Activated CD4-positive, alpha-beta T cell treated with anti-CD3 and anti-CD28 coated beads, Interleukin-2, amount 50 U/mL, for 16 hours (primary cell): ENCODE measurements around the gene ZSCAN5A.
"Not testable (repeated sequence)": the region's sequence is repeated elsewhere in the genome, so short reads cannot be mapped to it uniquely, and the experiment has no call there.

Experiments used
- DNase-seq: peaks from one replicate; pipeline ENCODE4 v3.0.0-alpha.2; 2020

ZSCAN5A gene

DNA sequence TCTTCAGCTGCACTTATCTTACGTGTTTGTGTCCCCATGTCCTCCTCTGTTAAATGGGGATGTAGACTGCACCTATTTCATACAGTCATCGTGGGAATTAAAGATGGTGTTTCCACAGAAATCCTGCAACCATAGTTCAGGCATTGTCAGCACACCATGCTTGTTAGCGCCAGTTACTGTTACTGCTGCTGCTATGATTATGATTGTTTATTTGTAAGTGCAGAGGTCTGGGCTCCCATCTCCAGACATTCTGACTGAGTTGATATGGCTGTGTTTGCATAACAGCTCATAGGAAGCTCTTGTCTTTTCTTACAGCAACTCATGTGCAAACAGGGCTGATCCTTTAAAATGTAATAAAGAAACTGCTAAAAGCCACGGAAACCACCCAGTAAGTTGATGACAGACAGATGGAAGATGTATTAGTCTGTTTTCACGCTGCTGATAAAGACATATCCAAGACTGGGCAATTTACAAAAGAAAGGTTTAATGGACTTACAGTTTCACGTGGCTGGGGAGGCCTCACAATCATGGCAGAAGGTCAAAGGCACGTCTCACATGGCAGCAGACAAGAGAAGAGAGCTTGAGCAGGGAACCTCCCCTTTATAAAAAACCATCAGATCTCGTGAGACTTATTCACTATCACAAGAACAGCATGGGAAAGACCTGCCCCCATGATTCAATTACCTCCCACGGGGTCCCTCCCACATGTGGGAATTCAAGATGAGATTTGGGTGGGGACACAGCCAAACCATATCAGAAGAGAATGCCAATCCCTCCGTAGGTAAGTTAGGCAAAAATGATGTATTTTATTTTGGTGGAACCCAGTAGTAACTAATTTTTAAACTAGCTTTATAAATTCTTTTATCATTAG, 1.6 kb downstream of the ZSCAN5A start:
- peak; percentile 34 for DNase-seq

DNA sequence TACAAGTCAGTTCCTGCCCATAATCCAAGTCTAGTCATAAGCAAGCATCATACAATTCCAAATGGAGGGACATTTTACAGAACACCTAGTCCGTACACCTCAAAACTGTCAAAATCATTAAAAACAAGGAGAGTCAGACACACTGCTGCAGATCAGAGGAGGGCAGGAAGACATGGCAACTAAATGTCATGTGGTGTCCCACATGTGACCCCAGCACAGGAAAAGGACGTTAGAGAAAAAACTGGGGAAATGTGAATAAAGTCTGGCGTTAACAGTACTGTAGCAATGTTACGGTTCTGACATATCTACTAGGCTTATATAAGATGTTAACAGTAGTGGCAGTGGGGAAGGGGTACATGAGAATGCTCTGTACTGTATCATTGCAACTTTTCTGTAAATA, 2.3 kb downstream of the ZSCAN5A start:
- DNase-seq: no peak

DNA sequence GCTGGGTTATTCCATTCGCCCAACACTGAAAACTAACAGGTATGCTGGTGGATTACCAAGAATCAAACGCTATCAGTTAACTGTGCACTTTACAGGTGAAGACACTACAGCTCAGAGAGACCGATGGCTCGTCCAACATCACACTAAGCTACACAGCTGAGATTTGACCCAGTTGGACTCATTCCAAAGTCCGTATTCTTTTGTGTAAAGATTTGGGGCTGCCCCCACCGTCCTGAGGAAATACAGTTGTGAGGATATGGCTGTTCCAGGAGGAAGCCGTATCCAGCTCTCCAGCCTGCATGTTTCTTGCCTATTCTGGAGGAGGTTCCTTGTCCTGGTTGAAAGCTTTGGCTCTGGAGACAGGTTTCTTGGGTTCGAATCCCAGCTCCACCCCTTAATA, 4.2 kb downstream of the ZSCAN5A start:
- DNase-seq: no peak

DNA sequence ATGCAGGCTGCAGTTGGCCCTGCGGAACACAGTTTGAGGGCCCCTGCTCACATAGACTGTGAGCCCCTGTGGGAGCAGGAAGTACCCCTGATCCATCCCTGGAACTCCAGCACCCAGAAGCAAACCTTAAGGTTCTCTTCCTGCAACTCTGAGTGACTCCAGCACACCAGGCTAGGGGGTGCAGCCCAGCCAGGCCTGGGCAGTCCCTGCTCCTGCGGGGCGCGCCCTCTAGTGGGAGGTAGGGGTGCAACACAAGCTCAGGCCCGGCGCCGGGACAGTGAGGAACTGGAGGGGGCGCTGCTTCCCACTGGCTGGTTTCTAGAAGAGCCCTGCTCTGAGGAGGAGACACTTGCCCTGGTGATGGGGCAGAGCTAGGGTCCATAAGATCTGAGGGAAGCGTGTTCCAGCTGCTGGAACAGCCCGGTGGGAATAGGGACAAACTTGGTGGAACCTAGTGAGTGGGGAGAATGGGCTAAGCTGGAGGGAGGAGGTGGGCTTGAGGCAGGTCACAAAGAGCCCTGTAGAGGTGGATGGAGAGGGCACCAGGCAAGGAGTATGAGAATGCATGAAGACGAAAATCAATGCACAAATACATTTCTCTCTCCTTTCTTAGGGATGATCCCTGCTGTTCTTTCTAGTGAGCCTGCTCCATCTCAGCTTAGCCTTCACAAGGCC, 5.0 kb downstream of the ZSCAN5A start:
- peak; percentile 41 for DNase-seq

DNA sequence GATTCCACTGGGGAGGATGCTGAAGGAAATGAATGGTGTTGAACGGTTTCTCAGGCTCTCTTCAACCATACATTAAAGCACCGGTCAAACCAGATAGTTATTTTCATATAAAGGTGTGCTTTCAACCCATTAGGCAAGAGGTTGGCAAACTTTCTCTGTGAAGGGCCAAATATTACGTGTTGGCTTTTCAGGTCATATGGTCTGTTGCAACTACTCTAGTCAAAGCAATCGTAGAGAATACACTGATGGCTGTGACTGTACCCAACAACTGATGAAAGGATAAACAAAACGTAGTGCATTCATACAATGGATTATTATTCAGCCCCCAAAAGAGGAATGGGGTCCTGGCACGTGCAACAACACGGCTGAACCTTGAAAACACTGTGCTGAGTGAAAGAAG, 5.8 kb downstream of the ZSCAN5A start:
- DNase-seq: no peak

DNA sequence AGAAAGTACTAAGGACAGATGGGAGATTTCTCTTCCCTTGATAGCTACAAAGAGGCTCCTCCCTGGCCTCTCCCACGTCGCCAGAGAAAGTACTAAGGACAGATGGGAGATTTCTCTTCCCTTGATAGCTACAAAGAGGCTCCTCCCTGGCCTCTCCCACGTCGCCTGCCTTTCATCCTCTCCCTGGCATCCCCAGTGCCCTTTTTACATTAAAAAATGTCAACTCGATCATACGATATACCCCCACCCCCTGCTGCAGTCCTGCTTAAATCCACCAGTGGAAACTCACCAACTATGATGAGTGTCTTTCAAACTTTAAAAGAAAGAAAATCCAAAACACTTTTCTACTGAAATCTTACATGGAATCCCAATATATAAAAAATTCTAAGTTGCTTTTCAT, 7.6 kb downstream of the ZSCAN5A start:
- not testable (repeated sequence) for DNase-seq

DNA sequence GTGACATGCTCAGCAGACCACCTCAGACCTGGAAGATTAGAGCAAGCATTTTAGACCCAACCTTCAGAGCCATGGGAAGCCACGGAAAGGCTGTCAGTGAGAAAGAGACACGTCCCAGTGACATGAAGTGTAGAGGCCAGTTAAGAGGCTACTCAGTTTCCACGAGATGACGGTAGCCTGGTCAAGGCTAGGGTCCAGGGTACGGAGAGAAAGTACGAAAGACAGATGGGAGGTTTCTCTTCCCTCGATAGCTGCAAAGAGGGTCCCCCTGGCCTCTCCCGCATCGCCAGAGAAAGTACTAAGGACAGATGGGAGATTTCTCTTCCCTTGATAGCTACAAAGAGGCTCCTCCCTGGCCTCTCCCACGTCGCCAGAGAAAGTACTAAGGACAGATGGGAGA, 8.6 kb downstream of the ZSCAN5A start:
- no peak for DNase-seq

DNA sequence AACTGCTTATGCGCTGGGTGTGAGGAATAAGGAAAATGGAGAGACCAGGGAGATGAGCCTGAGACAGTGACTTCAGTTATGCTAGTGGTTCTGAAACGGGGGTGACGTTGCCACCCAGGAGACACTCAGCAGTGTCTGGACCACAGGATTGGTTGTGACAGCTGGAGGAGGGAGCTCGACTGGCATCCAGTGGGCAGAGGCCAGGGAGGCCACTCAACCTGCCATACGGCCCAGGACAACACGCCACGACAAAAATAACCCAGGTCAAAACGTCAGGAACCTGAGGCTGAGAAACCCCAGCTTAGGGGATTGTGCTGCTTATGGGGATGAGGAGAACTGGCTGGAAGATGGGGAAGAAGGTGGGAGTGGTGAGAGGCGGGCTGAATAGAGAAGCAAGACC, 10.4 kb downstream of the ZSCAN5A start:
- DNase-seq: no peak

DNA sequence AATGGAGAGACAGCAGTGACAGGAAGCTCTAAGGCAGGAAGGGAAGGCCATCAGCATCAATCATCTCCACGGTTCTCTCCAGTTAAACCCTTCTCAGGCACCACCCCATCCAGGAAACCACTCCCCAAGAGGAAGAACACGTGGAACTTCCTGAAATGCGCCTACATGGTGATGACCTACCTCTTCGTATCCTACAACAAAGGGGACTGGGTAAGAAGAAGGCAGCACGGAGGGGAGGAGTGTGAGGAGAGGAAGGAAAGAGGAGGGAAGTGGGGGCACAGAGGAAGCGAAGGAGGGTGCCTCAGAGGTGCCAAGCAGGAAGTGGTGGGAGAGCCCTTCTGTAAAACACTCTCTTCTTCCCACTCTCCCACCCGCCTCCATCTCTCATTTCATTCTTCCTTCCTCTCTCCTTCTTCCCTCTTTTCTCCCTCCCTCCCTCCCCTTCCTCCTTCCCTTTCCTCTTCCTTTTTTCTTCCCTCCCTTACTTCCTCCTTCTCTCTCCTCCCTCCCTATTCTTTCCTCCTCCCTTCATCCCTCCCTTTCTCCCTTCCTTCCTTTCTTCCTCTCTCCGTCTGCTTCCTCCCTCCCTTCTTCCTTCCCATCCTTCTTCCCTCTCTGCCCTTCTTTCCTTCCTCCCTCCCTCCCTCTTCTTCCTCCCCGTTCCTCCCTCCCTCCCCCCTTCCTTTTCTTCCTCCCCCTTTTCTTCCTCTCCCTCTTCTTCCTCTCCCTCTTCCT, 12.6 kb downstream of the ZSCAN5A start:
- DNase-seq: no peak

DNA sequence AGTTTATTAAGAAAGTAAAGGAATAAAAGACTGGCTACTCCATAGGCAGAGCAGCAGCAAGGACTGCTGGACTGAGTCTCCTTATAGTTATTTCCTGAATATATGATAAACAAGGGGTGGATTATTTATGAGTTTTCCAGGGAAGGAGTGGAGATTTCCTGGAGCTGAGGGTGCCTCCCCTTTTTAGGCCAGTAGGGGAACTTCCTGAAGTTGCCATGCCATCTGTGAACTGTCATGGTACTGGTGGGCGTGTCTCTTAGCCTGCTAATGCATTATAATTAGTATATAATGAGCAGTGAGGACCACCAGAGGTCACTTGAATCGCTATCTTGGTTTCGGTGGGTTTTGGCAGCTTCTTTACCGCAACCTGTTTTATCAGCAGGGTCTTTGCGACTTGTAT, 13.5 kb downstream of the ZSCAN5A start:
- no peak for DNase-seq

DNA sequence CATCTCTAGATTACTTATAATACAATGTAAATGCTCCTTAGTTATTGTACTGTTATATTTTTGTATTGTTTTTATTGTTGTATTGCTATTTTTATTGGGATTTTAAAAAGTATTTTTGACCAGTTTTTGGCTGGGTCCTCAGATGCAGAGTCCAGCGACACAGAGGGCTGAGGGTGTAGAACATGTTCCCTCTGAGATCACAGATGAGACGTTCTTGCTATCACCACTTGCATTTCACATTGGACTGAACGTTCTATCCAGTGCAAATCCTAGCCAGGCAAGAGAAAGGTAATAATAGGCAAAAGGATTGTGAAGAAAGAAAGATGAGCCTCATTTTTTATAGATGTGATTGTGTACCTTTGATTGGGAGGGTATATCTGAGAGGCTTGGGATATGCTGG, 15.0 kb downstream of the ZSCAN5A start:
- no peak for DNase-seq

DNA sequence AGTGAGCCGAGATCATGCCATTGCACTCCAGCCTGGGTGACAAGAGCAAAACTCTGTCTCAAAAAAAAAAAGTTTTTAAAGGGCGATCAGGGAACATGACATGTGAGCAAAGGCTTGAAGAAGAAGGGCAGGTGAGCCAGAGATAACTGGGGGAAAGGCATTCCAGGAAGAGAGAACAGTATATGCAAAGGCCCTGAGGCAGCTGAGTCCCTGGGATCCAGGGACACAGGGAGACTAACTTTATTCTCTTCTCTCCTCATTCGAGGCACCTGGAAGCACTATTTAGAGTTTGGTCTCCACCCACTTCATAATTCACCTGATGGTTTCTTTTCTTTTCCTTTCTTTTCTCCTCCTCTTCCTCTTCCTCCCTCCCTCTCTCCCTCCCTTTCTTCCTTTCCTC, 17.6 kb downstream of the ZSCAN5A start:
- no peak for DNase-seq

DNA sequence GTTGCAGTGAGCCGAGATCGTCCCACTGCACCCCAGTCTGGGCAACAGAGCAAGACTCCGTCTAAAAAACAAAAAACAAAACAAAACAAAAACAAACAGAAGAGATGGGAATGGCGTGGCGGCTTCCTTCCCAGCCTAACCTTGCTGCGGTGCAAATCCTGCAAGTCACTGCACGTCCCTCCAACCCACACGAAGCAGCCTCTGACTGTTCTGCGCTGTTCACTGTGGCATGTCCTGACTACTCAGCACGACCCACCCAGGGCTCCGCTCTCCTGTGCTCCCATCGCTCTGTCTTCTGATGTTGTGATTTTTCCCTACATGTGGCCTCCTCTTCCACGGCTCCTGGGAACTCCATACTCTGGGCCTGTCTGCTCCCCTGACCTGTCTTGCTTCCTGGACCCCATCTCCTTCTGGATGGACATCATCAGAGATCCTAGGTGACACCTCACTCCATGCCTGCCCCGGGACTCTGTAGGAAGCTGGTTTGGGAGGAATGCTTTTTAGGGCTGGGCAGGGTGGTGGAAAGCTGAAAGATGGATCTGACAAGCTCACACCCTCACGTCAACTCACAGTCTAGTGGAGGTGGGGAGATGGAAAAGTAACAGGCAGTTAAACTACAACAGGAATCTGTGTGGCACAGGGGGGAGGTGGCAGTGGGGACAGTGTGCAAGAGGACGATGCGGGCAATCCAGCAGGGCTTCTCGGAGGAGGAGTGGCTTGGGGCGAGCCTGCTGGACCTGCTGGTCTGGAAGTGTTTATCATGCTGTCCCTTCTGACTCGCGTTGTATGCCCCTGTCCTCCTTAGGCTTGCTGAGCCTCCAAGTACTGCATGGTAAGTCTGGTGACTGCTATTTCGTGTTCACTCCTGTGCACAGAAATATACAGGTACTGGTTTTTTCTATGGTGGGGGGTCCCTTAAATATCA, 18.8 kb downstream of the ZSCAN5A start:
- DNase-seq: no peak

DNA sequence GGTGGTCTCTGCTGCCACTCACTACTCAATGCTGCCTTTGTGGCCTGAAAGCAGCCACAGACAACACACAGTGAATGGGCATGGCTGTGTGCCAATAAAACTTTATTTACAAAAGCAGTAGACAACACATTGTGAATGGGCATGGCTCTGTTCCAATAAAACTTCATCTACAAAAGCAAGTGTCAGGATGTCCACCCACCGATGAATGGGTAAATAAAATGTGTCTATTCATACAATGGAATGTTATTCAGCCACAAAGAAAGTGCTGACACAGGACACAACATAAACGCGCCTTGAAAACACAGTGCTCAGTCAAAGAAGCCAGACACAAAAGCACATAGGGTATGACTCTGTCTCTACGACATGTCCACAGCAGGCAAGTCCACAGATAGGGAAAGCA, 20.1 kb downstream of the ZSCAN5A start:
- no peak for DNase-seq

DNA sequence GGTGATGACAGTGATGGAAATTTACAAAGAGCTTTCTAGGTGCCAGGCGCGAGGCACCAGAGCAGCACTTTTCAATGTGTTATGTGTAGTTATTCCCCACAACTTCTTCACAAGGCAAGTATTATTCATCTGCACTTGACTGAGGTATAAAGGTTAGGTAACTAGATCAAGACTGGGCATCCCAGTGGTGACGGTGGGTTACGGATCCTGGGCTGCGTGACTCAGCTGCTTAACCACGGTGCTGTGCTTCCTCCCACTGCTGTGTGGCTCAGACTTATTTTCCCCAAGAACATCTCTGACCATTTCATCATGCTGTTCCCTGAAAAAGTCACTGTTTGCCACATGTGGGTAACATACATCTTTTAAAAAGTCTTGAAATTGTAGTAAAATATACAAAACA, 22.8 kb downstream of the ZSCAN5A start:
- peak; percentile 3 for DNase-seq

DNA sequence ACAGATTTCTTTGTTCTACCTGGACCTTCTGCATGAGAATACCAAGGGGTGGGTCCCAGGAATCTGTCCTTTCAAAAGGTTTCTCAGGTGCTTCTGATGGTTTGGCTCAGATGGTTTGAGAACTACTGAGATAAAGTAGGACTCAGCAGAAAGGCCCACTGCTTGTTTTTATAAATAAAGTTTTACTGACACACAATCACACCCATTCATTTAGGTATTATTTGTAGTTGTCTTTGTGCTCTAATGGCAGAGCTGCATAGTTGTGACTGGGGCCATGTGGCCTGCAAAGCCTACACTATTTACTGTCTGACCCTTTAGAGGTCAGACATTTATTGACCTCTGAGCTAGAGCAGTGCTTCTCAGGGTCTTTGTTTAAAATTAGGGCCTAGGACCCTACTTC, 24.5 kb downstream of the ZSCAN5A start:
- DNase-seq: no peak

DNA sequence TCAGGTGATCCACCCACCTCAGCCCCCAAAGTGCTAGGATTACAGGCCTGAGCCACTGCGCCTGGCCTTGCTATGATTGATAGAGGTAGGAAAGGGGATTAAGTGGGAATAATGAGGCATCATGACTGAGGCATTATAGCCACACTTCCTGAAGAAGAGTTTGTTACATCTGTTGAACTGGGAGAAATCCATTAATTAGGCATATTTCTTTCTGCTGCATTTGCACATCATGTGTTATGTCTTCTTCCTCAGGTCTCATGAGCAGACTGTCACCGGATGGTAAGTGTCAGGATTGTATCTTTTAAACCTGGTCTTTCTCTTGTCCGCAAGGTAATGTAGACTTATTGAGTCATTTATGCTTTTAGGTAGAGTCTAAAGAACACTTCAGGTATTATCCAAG, 29.9 kb downstream of the ZSCAN5A start:
- no peak for DNase-seq

DNA sequence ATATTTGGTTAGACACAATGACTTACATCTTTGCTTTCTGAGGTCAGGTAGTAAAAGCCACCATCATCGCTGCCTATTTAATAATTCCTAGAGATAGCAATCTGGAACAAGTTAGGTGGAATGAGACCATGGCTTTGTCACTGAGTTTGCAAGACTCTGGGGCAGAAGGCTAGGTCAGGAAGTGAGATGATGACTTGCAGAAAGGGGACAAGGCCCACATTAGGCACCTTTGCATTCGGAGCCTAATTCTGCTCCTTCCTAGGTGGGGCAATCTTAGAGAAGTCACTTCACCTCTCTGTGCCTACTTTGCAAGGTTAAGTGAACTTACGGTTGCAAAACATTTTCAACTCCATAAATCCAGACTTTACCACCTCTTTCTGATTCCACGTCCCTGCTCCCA, 31.8 kb downstream of the ZSCAN5A start:
- no peak for DNase-seq

DNA sequence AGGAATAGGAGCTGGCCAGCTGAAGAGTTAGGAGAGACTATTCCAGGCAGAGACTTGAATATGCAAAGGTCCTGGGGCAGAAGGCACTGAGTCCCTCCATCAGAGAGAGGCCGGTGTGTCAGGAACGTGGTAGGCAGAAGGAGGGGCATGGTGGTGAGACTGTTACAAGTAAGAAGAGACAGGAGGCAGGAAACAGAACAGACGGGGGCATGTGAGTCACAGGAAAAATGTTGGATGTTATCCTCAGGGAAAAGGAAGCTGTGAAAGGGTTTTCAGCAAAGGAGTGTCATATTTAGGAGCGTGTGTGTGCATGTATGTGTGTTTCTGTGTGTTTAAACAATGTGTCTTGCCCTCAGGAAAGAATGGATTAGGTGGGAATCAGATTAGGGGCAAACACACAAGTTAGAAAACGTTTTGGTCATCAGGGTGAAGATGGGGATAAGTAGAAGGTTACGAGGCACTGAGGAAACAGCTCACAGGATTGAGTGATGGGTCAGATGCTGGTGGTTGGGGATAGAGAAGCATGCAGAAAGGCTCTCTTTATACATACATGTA, 41.0 kb downstream of the ZSCAN5A start:
- no peak for DNase-seq

DNA sequence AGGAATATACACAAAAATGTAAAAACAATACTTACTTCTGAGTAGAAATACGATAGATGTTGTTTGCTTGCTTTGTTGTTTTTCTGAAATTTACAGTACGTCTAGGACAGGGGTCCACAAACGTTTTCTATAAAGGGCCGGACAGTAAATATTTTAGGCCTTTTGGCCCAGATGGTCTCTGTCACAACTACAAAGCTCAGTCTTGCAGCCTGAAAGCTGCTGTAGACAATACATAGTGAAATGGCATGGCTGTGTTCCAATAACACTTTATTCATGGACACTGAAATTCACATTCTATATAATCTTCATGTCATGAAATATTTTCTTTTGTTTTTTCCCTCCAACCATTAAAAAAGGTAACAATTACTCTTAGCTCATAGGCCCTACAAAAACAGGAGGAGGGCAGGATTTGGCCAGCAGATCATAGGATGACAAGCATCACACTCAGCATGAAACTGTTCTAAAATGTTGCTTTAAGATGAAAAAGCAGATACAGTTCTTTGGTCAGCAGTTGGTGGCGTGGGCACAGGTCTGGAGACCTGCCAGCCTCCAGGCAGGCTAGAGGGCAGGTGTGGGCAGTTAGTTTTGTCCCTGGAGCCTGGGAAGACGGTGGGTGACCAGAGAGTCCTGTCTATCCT, 42.4 kb downstream of the ZSCAN5A start, which contains the start of gene EDDM13:
TSS of gene EDDM13 (plus strand) at position 588 of the 638 bp plus-strand sequence. CDS start 87 bp downstream, outside the sequence.
- no peak for DNase-seq

DNA sequence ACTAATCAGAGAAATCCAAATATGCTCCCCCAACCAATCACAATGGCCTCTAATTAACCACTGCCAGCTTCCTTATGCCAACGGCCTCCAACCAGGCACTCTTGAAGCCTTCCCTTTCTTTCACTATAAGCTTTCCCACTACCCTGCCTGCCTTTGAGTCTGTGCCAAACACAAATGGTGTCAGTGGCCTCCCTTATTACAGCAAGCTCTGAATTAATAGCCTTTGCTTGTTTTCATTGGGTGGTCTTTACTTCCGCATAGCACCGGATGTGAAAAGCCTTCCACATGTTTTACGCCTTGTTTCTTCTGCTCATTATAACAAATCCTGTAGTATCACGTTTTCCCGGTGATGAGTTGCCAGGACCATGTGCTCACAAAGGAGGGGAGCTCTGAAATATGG, 43.5 kb downstream of the ZSCAN5A start:
- no peak for DNase-seq

DNA sequence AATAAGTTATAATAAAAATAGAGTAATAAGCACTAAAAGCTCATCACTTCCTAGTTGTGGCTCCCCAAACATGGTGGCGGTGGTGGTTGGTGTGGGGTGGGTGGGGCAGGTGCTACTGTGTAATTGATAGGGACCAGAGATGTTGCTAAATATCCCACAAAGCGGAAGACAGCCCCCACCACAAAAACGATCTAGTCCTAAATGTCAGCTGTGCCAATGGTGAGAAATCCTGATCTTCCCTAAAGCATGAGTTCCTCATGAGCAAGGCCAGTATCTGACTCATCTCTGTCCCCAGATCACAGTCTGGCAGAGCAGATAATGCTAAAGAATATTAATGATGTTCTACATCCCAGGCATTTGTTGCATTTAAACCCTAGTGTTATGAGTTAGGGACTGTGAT, 44.0 kb downstream of the ZSCAN5A start:
- DNase-seq: no peak
